ENCODE measurements around the gene AOPEP.

GRCh38 chr9:94961870-94962269, 235.4 kb downstream of the AOPEP start:
- TF ChIP-seq RAD21 (IDR thresholded peaks at IDR 0.05; ENCODE audit: low read depth) (no peak), TAF1 (IDR thresholded peaks at IDR 0.05; ENCODE audit: low read depth) (no peak), EP300 (IDR thresholded peaks at IDR 0.05; ENCODE audit: borderline replicate concordance) (no peak), EGR1 (IDR thresholded peaks at IDR 0.05) (no peak), CREB1 (IDR thresholded peaks at IDR 0.05; ENCODE audit: low read depth) (no peak), MAX (IDR thresholded peaks at IDR 0.05) (no peak), CEBPB (IDR thresholded peaks at IDR 0.05) (no peak), YY1 (IDR thresholded peaks at IDR 0.05; ENCODE audit: low read depth) (no peak)
